Pancreas (tissue), 10 donors: Measurements from ENCODE around the gene TENM3. TPM values are rescaled to one million over a fixed set of nuclear protein-coding genes. Genes with fewer than 3 reads are reported as not detected.

Experiments used
- ATAC-seq, 4 donors: fragments of 200-7000 bp; cut with Tn5 transposase; one replicate each; pipeline versions ENCODE4 v1.8.0 to v1.9.1; 2020; ENCODE audit warnings: mild to moderate bottlenecking in 4 of 4, moderate library complexity in 4 of 4
- DNase-seq, 6 donors: peaks; one replicate each; pipeline ENCODE4 v3.0.0-alpha.2; 2020
- FAIRE-seq: peaks from 2 replicates; lab custom pipeline; 2012; peaks lifted over from hg19 to GRCh38; lab: Jason Lieb, UNC
- H3K27ac ChIP-seq, 4 donors: fragments of 200-600 bp; sonication (generic); 1 replicate in 3 of 4; 2 replicates in 1 of 4; pipeline versions ENCODE4 v1.5.0 to v1.8.0; 2020
- H3K27me3 ChIP-seq, 4 donors: fragments of 200-600 bp; one replicate each; pipeline ENCODE4 v1.8.0; 2021
- H3K36me3 ChIP-seq, 3 donors: fragments of 200-600 bp; sonication (generic) in 1 of 3; one replicate each; pipeline versions ENCODE4 v1.5.0 to v1.8.0; 2020 to 2021
- H3K4me1 ChIP-seq, 3 donors: fragments of 200-600 bp; one replicate each; pipeline ENCODE4 v1.8.0; 2021
- H3K4me3 ChIP-seq, 4 donors: fragments of 200-600 bp; sonication (generic) in 2 of 4; one replicate each; pipeline versions ENCODE4 v1.5.0 to v1.8.0; 2020 to 2021
- H3K9me3 ChIP-seq, 4 donors: fragments of 200-600 bp; one replicate each; pipeline ENCODE4 v1.8.0; 2021
- CTCF ChIP-seq, 4 donors: fragments of 200-600 bp; sonication (generic) in 3 of 4; IDR thresholded peaks; one replicate each; pipeline versions ENCODE4 v1.5.0 to v1.8.0; 2021; ENCODE audit warnings: antibody characterized with exemption in 4 of 4
- WGBS, 2 donors: extraction: QIAGEN DNeasy Blood & Tissue Kit; methylation state at CpG; one replicate each; pipeline ENCODE4 v1.1.7; 2013; 5-methylcytosine and 5-hydroxymethylcytosine counted together
- intact Hi-C, 3 donors: fragments of 100-400 bp; cut with DNase I; formaldehyde crosslinking; loops; one replicate each; pipeline versions ENCODE4 v1.11.1 to v1.14.2; 2022
- polyA plus RNA-seq, 2 donors: library from polyadenylated mRNA; stranded (reverse); fragments of 200-250 nt; gene quantifications; one replicate each; pipeline ENCODE4 v1.2.3, GENCODE V29; 2013
- total RNA-seq, 6 donors: library from RNA; stranded (reverse); fragmentation: NEBNext Ultra II Directional in 4 of 6; extraction: Animal tissue kit (Norgen Biotek cat#: 25700) in 4 of 6; gene quantifications; one replicate each; pipeline versions ENCODE4 v1.2.1 to v1.2.4, GENCODE V29; 2021 to 2023
- donor health status: healthy with polysubstance abuse.
- donor health status: DM: no; HTN: no; CAD: no; lungs with moderate emphysema.
- donor health status: DM: no; HTN: no; CAD: no.
- donor health status: control.
- donor health status: control.
- donor health status: Bipolar disorder and iron deficiency.
- donor health status: DM: yes; HTN: yes; CAD: no.
- donor health status: DM: no; HTN: no; CAD: no.
- donor health status: DM: no; HTN: no; CAD: no.
- donor health status: DM: yes; HTN: yes; CAD: no.

Gene TENM3
- total and polyA plus RNA-seq, 8 donors: 0.99 to 6.1 (median 4.4) TPM

- Histone ChIP-seq H3K9me3 (no peaks in the 10 kb centered on the region), H3K4me1 (no peaks in the 10 kb centered on the region), H3K27ac (no peak overlapping the region), H3K27me3 (no peaks in the 10 kb centered on the region), H3K36me3 (no peaks in the 10 kb centered on the region), H3K4me3 (no peak overlapping the region)
- DNase-seq (no peak), ATAC-seq (no peak), FAIRE-seq (no peak)
- intact Hi-C loops: no loop called here
- WGBS, 2 donors: 88 to 90% methylated on average over 6 of the region's 6 CpGs
- TF ChIP-seq CTCF (IDR thresholded peaks at IDR 0.05): no peak
Observed at GRCh38 chr4:182219411-182220056, 23.7 kb upstream of the TENM3 start.

GRCh38 chr4:182221987-182222386, 21.2 kb upstream of the TENM3 start:
- Histone ChIP-seq H3K9me3 (no peaks in the 10 kb centered on the region), H3K27me3 (no peaks in the 10 kb centered on the region), H3K36me3 (no peaks in the 10 kb centered on the region), H3K4me3 (no peak overlapping the region), H3K27ac (no peak overlapping the region), H3K4me1 (no peaks in the 10 kb centered on the region)
- 74 to 80% methylated on average over 5 of the region's 5 CpGs for WGBS, 2 donors
- TF ChIP-seq CTCF (IDR thresholded peaks at IDR 0.05): no peak
- DNase-seq (no peak), FAIRE-seq (no peak), ATAC-seq (no peak)
- intact Hi-C loops: no loop called here

- WGBS, 2 donors: 51 to 66% methylated on average over 2 of the region's 2 CpGs
- no peak for DNase-seq
- no peak overlapping the region for H3K27ac ChIP-seq
- no peak for TF ChIP-seq CTCF (IDR thresholded peaks at IDR 0.05)
- ATAC-seq: no peak
- no peak overlapping the region for H3K4me3 ChIP-seq
- no peaks in the 10 kb centered on the region for H3K9me3 ChIP-seq
- no peaks in the 10 kb centered on the region for H3K36me3 ChIP-seq
- FAIRE-seq: no peak
- intact Hi-C loops: no loop called here
- no peaks in the 10 kb centered on the region for H3K27me3 ChIP-seq
- H3K4me1 ChIP-seq: no peaks in the 10 kb centered on the region
Observed at GRCh38 chr4:182222766-182223165, 20.4 kb upstream of the TENM3 start.

- H3K4me3 ChIP-seq: no peak overlapping the region
- intact Hi-C loops: no loop called here
- H3K4me1 ChIP-seq: no peaks in the 10 kb centered on the region
- DNase-seq (no peak), ATAC-seq (no peak), FAIRE-seq (no peak)
- no peaks in the 10 kb centered on the region for H3K36me3 ChIP-seq
- no peak for TF ChIP-seq CTCF (IDR thresholded peaks at IDR 0.05)
- WGBS, 2 donors: 73 to 80% methylated on average over 4 of the region's 4 CpGs
- H3K27me3 ChIP-seq: no peaks in the 10 kb centered on the region
- H3K9me3 ChIP-seq: no peaks in the 10 kb centered on the region
- no peak overlapping the region for H3K27ac ChIP-seq
Observed at GRCh38 chr4:182223708-182224107, 19.5 kb upstream of the TENM3 start.

- Histone ChIP-seq H3K36me3 (no peaks in the 10 kb centered on the region), H3K4me1 (no peaks in the 10 kb centered on the region), H3K9me3 (no peaks in the 10 kb centered on the region), H3K27me3 (no peaks in the 10 kb centered on the region), H3K27ac (no peak overlapping the region), H3K4me3 (no peak overlapping the region)
- intact Hi-C loops: no loop called here
- 84 to 87% methylated on average over 9 of the region's 9 CpGs for WGBS, 2 donors
- TF ChIP-seq CTCF (IDR thresholded peaks at IDR 0.05): no peak
- no peak for FAIRE-seq
- no peak for ATAC-seq
- no peak for DNase-seq
Observed at GRCh38 chr4:182224192-182224850, 18.9 kb upstream of the TENM3 start.
